ENCODE data around the gene PDX1. TPM values are rescaled to one million over a fixed set of nuclear protein-coding genes. Genes with fewer than 3 reads are reported as not detected.
A peak's percentile ranks its signal among the peaks of the same experiment; 100 is the strongest.

Gene PDX1
- total and polyA plus RNA-seq, 2 of the 13 experiments (the other 11 are each of a cell fraction or from before 2014, with no cell fraction given): 0.07 TPM; not detected in 1

GRCh38 chr13:27960362-27961226 is 40.8 kb downstream of the PDX1 start (continued):
- peak; percentile 81 for TF ChIP-seq REPIN1 (CRISPR knock-in tag; IDR thresholded peaks at IDR 0.05; ENCODE audit: borderline replicate concordance, low read depth)
- TF ChIP-seq ZFP36L1 (CRISPR knock-in tag; IDR thresholded peaks at IDR 0.05): peak; percentile 91; the same call in 1 of the 2 replicates
- peak; percentile 67; the same call in 1 of the 2 replicates for TF ChIP-seq NKX3-1 (CRISPR knock-in tag; IDR thresholded peaks at IDR 0.05)
- TF ChIP-seq MXD4 (CRISPR knock-in tag; IDR thresholded peaks at IDR 0.05): peak; percentile 89
- TF ChIP-seq, protein P1, sequence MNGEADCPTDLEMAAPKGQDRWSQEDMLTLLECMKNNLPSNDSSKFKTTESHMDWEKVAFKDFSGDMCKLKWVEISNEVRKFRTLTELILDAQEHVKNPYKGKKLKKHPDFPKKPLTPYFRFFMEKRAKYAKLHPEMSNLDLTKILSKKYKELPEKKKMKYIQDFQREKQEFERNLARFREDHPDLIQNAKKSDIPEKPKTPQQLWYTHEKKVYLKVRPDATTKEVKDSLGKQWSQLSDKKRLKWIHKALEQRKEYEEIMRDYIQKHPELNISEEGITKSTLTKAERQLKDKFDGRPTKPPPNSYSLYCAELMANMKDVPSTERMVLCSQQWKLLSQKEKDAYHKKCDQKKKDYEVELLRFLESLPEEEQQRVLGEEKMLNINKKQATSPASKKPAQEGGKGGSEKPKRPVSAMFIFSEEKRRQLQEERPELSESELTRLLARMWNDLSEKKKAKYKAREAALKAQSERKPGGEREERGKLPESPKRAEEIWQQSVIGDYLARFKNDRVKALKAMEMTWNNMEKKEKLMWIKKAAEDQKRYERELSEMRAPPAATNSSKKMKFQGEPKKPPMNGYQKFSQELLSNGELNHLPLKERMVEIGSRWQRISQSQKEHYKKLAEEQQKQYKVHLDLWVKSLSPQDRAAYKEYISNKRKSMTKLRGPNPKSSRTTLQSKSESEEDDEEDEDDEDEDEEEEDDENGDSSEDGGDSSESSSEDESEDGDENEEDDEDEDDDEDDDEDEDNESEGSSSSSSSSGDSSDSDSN (CRISPR knock-in tag; IDR thresholded peaks at IDR 0.05): peak; percentile 98
- TF ChIP-seq, protein P2, sequence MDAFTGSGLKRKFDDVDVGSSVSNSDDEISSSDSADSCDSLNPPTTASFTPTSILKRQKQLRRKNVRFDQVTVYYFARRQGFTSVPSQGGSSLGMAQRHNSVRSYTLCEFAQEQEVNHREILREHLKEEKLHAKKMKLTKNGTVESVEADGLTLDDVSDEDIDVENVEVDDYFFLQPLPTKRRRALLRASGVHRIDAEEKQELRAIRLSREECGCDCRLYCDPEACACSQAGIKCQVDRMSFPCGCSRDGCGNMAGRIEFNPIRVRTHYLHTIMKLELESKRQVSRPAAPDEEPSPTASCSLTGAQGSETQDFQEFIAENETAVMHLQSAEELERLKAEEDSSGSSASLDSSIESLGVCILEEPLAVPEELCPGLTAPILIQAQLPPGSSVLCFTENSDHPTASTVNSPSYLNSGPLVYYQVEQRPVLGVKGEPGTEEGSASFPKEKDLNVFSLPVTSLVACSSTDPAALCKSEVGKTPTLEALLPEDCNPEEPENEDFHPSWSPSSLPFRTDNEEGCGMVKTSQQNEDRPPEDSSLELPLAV (CRISPR knock-in tag; conservative IDR thresholded peaks at IDR 0.05; ENCODE audit: low read depth): no peak
- peak; percentile 58 for TF ChIP-seq ATF7-NPFF (CRISPR knock-in tag; IDR thresholded peaks at IDR 0.05; ENCODE audit: low read depth)
- TF ChIP-seq XRCC5 (optimal IDR thresholded peaks at IDR 0.05; ENCODE audit: low read length): peak; percentile 56
- no peak for TF ChIP-seq TEAD2 (CRISPR knock-in tag; IDR thresholded peaks at IDR 0.05)
- TF ChIP-seq ZBTB4 (CRISPR knock-in tag; IDR thresholded peaks at IDR 0.05; ENCODE audit: borderline replicate concordance): peak; percentile 94; the same call in 1 of the 2 replicates
- peak; percentile 98 for TF ChIP-seq RNF2 (conservative IDR thresholded peaks at IDR 0.05; ENCODE audit: low read depth)
- peak; percentile 68 for TF ChIP-seq POLR2G (IDR thresholded peaks at IDR 0.05; ENCODE audit: low read depth, low read length)
- TF ChIP-seq FOXP1 (IDR thresholded peaks at IDR 0.05): no peak
- TF ChIP-seq FOXP1 (CRISPR knock-in tag; IDR thresholded peaks at IDR 0.05): peak; percentile 72
- TF ChIP-seq TP53 (CRISPR knock-in tag; conservative IDR thresholded peaks at IDR 0.05): 0 out of 2 replicates have a peak, but pooled peaks have one; percentile 25
- TF ChIP-seq, protein P3, sequence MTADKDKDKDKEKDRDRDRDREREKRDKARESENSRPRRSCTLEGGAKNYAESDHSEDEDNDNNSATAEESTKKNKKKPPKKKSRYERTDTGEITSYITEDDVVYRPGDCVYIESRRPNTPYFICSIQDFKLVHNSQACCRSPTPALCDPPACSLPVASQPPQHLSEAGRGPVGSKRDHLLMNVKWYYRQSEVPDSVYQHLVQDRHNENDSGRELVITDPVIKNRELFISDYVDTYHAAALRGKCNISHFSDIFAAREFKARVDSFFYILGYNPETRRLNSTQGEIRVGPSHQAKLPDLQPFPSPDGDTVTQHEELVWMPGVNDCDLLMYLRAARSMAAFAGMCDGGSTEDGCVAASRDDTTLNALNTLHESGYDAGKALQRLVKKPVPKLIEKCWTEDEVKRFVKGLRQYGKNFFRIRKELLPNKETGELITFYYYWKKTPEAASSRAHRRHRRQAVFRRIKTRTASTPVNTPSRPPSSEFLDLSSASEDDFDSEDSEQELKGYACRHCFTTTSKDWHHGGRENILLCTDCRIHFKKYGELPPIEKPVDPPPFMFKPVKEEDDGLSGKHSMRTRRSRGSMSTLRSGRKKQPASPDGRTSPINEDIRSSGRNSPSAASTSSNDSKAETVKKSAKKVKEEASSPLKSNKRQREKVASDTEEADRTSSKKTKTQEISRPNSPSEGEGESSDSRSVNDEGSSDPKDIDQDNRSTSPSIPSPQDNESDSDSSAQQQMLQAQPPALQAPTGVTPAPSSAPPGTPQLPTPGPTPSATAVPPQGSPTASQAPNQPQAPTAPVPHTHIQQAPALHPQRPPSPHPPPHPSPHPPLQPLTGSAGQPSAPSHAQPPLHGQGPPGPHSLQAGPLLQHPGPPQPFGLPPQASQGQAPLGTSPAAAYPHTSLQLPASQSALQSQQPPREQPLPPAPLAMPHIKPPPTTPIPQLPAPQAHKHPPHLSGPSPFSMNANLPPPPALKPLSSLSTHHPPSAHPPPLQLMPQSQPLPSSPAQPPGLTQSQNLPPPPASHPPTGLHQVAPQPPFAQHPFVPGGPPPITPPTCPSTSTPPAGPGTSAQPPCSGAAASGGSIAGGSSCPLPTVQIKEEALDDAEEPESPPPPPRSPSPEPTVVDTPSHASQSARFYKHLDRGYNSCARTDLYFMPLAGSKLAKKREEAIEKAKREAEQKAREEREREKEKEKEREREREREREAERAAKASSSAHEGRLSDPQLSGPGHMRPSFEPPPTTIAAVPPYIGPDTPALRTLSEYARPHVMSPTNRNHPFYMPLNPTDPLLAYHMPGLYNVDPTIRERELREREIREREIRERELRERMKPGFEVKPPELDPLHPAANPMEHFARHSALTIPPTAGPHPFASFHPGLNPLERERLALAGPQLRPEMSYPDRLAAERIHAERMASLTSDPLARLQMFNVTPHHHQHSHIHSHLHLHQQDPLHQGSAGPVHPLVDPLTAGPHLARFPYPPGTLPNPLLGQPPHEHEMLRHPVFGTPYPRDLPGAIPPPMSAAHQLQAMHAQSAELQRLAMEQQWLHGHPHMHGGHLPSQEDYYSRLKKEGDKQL (CRISPR knock-in tag; IDR thresholded peaks at IDR 0.05; ENCODE audit: low read depth): peak; percentile 90
